Nephron (organoid): ENCODE data around the gene PRSS38.

Experiments used
- H3K27ac Mint-ChIP-seq, 3 experiments: 2 replicates each; pipeline ENCODE4 v1.8.0; 2020; ENCODE audit warnings: mixed read lengths in 3 of 3, mild to moderate bottlenecking in 2 of 3, moderate library complexity in 1 of 3
- H3K27me3 Mint-ChIP-seq: 2 replicates; pipeline ENCODE4 v1.8.0; 2021; ENCODE audit warnings: low read depth, mild to moderate bottlenecking, moderate library complexity, mixed read lengths
- H3K36me3 Mint-ChIP-seq: 2 replicates; pipeline ENCODE4 v1.8.0; 2020; ENCODE audit warnings: low read depth, mixed read lengths
- H3K4me1 Mint-ChIP-seq: 2 replicates; pipeline ENCODE4 v1.8.0; 2020; ENCODE audit warnings: mixed read lengths
- H3K4me3 Mint-ChIP-seq, 3 experiments: 2 replicates each; pipeline ENCODE4 v1.8.0; 2020; ENCODE audit warnings: mild to moderate bottlenecking in 3 of 3, mixed read lengths in 3 of 3, moderate library complexity in 2 of 3
- H3K9me3 Mint-ChIP-seq: 2 replicates; pipeline ENCODE4 v1.8.0; 2020; ENCODE audit warnings: mixed read lengths
- TF ChIP-seq, protein P1 (sequence below), 3 experiments: fragments of 200-600 bp; sonication (generic); IDR thresholded peaks; one replicate each; pipeline ENCODE4 v1.5.0; 2021; ENCODE audit warnings: antibody characterized with exemption in 3 of 3; ENCODE audit not compliant: unreplicated experiment in 3 of 3

Gene PRSS38

DNA sequence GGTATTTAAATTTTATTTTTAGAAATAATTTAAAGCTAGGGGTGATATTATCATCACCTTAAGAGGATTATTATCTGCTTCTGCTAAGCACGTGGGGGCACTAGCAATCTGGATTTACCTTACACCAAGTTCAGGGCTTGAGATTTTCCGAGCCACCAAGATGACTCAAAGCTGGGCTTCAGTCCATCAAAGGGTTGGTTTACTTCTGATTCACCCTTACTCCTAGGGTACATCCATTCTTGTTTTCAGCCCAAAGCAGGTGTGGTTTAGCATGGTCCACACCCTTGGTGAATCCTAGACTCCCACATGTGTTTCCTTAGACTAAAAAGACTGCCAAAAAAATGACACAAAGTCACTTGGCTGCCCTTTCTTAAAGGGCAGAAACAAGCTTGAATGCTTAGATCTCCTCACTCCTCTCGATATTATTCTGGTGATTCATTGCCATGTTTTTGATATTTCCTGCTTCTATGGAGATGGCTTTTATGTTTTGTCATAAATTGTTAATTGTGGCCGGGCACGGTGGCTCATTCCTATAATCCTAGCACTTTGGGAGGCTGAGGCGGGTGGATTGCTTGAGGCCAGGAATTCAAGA, 9.8 kb upstream of the PRSS38 start:
- Mint-ChIP-seq H3K27me3 (peaks cover 7% of the 10 kb centered on the region), H3K36me3 (no peaks in the 10 kb centered on the region)
- TF ChIP-seq, protein P1, sequence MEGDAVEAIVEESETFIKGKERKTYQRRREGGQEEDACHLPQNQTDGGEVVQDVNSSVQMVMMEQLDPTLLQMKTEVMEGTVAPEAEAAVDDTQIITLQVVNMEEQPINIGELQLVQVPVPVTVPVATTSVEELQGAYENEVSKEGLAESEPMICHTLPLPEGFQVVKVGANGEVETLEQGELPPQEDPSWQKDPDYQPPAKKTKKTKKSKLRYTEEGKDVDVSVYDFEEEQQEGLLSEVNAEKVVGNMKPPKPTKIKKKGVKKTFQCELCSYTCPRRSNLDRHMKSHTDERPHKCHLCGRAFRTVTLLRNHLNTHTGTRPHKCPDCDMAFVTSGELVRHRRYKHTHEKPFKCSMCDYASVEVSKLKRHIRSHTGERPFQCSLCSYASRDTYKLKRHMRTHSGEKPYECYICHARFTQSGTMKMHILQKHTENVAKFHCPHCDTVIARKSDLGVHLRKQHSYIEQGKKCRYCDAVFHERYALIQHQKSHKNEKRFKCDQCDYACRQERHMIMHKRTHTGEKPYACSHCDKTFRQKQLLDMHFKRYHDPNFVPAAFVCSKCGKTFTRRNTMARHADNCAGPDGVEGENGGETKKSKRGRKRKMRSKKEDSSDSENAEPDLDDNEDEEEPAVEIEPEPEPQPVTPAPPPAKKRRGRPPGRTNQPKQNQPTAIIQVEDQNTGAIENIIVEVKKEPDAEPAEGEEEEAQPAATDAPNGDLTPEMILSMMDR (IDR thresholded peaks at IDR 0.05; ENCODE audit: unreplicated experiment in 3 of 3) = no peak

DNA sequence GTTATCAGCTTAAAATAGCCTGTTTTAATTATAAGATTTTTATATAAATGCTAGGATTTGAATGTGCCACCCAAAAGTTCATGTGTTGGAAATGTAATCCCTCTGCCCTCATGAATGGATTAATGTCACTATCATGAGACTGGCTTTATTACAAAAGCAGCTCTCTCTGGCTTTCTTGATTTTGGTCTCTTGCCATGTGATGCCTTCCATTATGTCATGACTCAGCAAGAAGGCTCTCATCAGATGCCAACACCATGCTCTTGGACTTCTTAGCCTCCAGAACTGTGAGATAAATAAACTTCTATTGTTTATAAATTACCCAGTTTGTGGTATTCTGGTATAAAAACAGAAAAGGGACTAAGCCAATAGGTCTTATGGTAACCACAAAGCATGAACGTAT, 6.9 kb upstream of the PRSS38 start:
- H3K27ac Mint-ChIP-seq = no peak overlapping the region
- H3K27me3 Mint-ChIP-seq = no peaks in the 10 kb centered on the region
- H3K4me1 Mint-ChIP-seq = no peaks in the 10 kb centered on the region
- H3K9me3 Mint-ChIP-seq = peaks cover 33% of the 10 kb centered on the region
- no peak overlapping the region for H3K4me3 Mint-ChIP-seq
- no peaks in the 10 kb centered on the region for H3K36me3 Mint-ChIP-seq
- TF ChIP-seq, protein P1 (IDR thresholded peaks at IDR 0.05; ENCODE audit: unreplicated experiment in 3 of 3) = no peak

More for the DNA sequence above, 9.8 kb upstream of the PRSS38 start:
- H3K9me3 Mint-ChIP-seq = peaks cover 26% of the 10 kb centered on the region
- no peaks in the 10 kb centered on the region for H3K4me1 Mint-ChIP-seq
- H3K27ac Mint-ChIP-seq = no peak overlapping the region
- no peak overlapping the region for H3K4me3 Mint-ChIP-seq

DNA sequence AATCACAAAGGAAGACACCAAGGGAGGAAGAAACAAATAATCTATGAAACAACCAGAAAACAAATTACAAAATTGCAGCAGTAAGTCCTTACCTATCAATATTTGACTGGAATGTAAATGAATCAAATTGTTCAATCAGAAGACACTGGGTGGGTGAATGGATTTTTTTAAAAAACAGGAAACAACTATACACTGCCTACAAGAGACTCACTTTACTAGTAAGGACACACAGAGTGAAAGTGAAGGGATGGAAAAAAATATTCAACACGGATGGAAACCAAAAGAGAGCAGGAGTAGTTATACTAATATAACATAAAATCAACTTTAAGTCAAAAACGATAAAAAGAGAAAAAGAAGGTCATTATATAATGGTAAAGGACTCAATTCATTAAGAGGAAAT, 6.4 kb upstream of the PRSS38 start:
- Mint-ChIP-seq H3K27ac (no peak overlapping the region), H3K9me3 (peaks cover 31% of the 10 kb centered on the region), H3K4me3 (no peak overlapping the region), H3K36me3 (no peaks in the 10 kb centered on the region), H3K27me3 (no peaks in the 10 kb centered on the region), H3K4me1 (no peaks in the 10 kb centered on the region)
- TF ChIP-seq, protein P1 (IDR thresholded peaks at IDR 0.05; ENCODE audit: unreplicated experiment in 3 of 3) = no peak

DNA sequence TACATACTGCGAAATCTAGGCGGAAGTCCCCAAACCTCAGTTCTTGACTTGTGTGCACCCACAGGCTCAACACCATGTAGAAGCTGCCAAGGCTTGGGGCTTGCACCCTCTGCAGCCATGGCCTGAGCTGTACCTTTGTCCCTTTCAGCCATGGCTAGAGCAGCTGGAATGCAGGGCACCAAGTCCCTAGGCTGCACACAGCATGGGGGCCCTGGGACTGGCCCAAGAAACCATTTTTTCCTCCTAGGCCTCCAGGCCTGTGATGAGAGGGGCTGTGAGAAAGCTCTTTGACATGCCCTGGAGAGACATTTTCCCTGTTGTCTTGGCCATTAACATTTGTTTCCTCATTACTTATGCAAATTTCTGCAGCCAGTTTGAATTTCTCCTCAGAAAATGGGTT, 1.5 kb upstream of the PRSS38 start:
- Mint-ChIP-seq H3K9me3 (peaks cover 21% of the 10 kb centered on the region), H3K4me1 (no peaks in the 10 kb centered on the region), H3K36me3 (peaks cover 4% of the 10 kb centered on the region), H3K27me3 (peaks cover 7% of the 10 kb centered on the region), H3K27ac (no peak overlapping the region), H3K4me3 (no peak overlapping the region)
- TF ChIP-seq, protein P1 (IDR thresholded peaks at IDR 0.05; ENCODE audit: unreplicated experiment in 3 of 3) = no peak

DNA sequence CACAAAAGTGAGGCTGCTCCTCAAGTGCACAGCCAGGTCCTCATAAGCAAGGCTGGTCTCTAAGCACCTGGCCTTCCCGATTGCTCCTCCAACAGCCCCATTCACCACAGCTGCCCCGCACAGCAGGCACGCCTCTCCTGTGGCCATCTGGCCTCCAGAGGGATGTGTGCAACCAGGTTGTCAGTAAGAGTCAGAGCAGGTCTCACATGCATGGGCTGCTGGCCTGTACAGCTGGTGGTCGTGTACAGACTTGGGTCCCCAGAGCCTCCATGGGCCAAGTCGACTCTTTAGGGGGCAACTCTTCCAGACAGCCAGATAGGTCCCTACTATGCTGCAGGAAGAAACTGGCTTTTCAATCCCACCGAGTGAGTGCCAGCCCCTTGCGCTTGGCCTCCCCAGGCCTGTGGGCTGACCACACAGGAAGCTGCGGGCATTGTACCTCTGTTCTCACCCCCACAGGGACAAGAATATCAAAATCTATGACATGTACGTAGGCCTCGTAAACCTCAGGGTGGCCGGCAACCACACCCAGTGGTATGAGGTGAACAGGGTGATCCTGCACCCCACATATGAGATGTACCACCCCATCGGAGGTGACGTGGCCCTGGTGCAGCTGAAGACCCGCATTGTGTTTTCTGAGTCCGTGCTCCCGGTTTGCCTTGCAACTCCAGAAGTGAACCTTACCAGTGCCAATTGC, 1.4 kb downstream of the PRSS38 start:
- H3K27ac Mint-ChIP-seq = no peak overlapping the region
- TF ChIP-seq, protein P1 (IDR thresholded peaks at IDR 0.05; ENCODE audit: unreplicated experiment in 3 of 3) = no peak
- no peaks in the 10 kb centered on the region for H3K4me1 Mint-ChIP-seq
- no peak overlapping the region for H3K4me3 Mint-ChIP-seq
- H3K9me3 Mint-ChIP-seq = peaks cover 32% of the 10 kb centered on the region
- H3K27me3 Mint-ChIP-seq = peaks cover 7% of the 10 kb centered on the region
- H3K36me3 Mint-ChIP-seq = peaks cover 4% of the 10 kb centered on the region

DNA sequence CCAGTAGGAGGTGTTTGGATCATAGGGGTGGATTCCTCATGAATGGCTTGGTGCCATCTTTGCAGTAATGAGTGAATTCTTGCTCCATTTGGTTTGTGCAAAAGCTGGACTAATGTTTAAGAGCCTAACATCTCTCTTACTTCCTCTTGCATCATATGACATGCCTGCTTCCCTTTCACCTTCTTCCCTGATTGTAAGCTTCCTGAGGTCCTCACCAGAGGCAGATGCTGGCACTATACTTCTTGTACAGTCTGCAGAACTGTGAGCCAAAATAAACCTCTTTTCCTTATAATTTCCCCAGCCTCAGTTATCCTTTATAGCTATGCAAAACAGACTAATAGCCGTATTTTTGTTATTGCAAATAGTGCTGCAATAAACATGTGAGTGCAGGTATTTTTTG, 8.1 kb downstream of the PRSS38 start:
- TF ChIP-seq, protein P1 (IDR thresholded peaks at IDR 0.05; ENCODE audit: unreplicated experiment in 3 of 3) = no peak
- no peak overlapping the region for H3K4me3 Mint-ChIP-seq
- H3K27me3 Mint-ChIP-seq = peaks cover 3% of the 10 kb centered on the region
- no peaks in the 10 kb centered on the region for H3K4me1 Mint-ChIP-seq
- H3K27ac Mint-ChIP-seq = no peak overlapping the region
- H3K9me3 Mint-ChIP-seq = peaks cover 23% of the 10 kb centered on the region
- H3K36me3 Mint-ChIP-seq = no peaks in the 10 kb centered on the region
